Motor neuron (in vitro differentiated cells): ENCODE results near the gene SLC25A28. TPM values are rescaled to one million over a fixed set of nuclear protein-coding genes. Genes with fewer than 3 reads are reported as not detected.
"Not testable (repeated sequence)": the region's sequence is repeated elsewhere in the genome, so short reads cannot be mapped to it uniquely, and the experiment has no call there.

Source experiments
- ATAC-seq, 8 experiments: fragments of 200-7000 bp; cut with Tn5 transposase; replicated peaks in 6 of 8; 2 replicates each; pipeline ENCODE4 v1.8.0; 2021; ENCODE audit warnings: mild to moderate bottlenecking in 8 of 8, moderate library complexity in 8 of 8
- H3K27ac ChIP-seq, 2 donors: fragments of 250-450 bp; sonication (Bioruptor Pico); 2 replicates each; pipeline ENCODE4 v1.9.0; 2021; ENCODE audit warnings: antibody characterized with exemption in 2 of 2, mild to moderate bottlenecking in 2 of 2, moderate library complexity in 1 of 2
- H3K4me1 ChIP-seq, 2 donors: fragments of 250-450 bp; sonication (Bioruptor Pico); replicated peaks in 1 of 2; 2 replicates each; pipeline ENCODE4 v1.6.1; 2021; ENCODE audit warnings: antibody characterized with exemption in 2 of 2, mild to moderate bottlenecking in 2 of 2, moderate library complexity in 1 of 2
- H3K4me3 ChIP-seq, 5 donors: fragments of 250-450 bp; sonication (Bioruptor Pico); 2 replicates each; pipeline ENCODE4 v1.9.0; 2021; ENCODE audit warnings: antibody characterized with exemption in 5 of 5, mild to moderate bottlenecking in 5 of 5, moderate library complexity in 4 of 5
- WGBS, 10 experiments: fragments of 450-650 bp; shearing (Covaris generic); methylation state at CpG; one replicate each; pipeline ENCODE4 v1.0.0; 2022; 5-methylcytosine and 5-hydroxymethylcytosine counted together
- in situ Hi-C, 9 experiments: fragments of 400-800 bp; cut with MboI; loops; one replicate each; pipeline ENCODE4 v1.15.0; 2021; ENCODE audit warnings: low sequenced_read_pairs in 9 of 9, low pct_unique_long_range_greater_than_20kb in 2 of 9; ENCODE audit not compliant: unreplicated experiment in 9 of 9
- total RNA-seq, 8 experiments: library from RNA; unstranded; fragments of 300-600 nt; gene quantifications; 2 replicates each; pipeline versions ENCODE4 v1.2.3 to v1.2.4, GENCODE V29; 2022

Gene SLC25A28
- total RNA-seq, 8 experiments from 2014 or later, result 14.9 to 41.3 (median 33.7) TPM

DNA sequence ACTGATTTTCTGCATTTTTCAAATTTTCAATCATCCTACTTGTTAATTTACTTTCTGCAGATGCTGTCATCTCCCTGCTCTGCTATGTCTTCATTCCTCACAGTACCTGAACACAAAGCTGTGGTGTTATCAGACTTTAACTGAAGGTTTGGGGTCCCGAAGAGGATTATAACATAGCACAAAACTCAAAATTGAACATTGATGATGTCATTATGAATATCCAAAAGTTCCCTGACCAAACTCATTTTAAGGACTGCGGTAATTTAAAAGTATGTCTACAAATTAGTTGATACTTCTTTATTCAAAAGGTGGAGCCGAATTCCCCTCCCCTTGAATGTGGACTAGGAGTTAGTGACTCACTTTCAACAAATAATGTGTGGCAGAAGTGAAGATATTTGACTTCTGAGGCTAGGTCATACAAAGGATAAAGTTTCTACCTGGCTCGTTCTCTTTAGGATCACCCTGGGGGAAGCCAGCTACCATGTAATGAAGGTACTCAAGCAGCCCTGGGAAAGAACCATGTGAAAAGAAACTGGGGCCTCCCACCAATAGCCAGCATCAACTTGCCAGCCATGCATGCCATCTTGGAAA is 32.7 kb upstream of the SLC25A28 start:
- Histone ChIP-seq H3K4me3 (no peak overlapping the region), H3K4me1 (no peaks in the 10 kb centered on the region), H3K27ac (no peak overlapping the region)
- no peak for ATAC-seq
- in situ Hi-C loops, result no loop called here
- 52 to 100% (median 76%) methylated on average over 1 to 4 of the region's 4 CpGs for WGBS, 10 experiments

- H3K27ac ChIP-seq, result no peak overlapping the region
- H3K4me3 ChIP-seq, result no peak overlapping the region
- H3K4me1 ChIP-seq, result no peaks in the 10 kb centered on the region
- ATAC-seq, result no peak
- 0 to 22% (median 0%) methylated on average over 1 of the region's 1 CpG; no CpG with 5 or more reads in 3 of the 10 experiments for WGBS, 10 experiments
- in situ Hi-C loops, result no loop called here
These were observed 28.5 kb upstream of the SLC25A28 start for GRCh38 chr10:99648717-99649116.

DNA sequence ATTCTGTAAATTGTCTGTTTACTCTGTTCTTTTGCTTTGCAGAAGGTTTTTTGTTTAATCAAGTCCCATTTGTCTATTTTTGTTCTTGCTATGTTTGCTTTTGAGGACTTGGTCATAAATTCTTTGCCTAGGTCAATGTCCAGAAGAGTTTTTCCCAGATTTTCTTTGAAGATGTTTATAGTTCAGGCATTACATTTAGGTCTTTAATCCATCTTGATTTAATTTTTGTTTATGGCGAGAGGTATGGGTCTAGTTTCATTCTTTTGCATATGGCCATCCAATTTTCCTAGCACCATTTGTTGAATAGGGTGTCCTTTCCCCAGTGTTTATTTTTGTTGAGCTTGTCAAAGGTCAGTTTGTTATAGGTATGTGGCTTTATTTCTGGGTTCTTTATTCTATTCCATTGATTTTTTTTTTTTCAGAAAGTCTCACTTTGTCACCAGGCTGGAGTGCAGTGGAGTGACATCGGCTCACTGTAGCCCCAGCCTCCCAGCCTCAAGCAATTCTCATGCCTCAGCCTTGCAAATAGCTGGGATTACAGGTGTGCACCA is 27.4 kb upstream of the SLC25A28 start:
- H3K27ac ChIP-seq, result no peak overlapping the region
- in situ Hi-C loops, result no loop called here
- H3K4me3 ChIP-seq, result no peak overlapping the region
- H3K4me1 ChIP-seq, result no peaks in the 10 kb centered on the region
- ATAC-seq, result no peak
- 32 to 91% (median 63%) methylated on average over 1 to 2 of the region's 2 CpGs for WGBS, 10 experiments

DNA sequence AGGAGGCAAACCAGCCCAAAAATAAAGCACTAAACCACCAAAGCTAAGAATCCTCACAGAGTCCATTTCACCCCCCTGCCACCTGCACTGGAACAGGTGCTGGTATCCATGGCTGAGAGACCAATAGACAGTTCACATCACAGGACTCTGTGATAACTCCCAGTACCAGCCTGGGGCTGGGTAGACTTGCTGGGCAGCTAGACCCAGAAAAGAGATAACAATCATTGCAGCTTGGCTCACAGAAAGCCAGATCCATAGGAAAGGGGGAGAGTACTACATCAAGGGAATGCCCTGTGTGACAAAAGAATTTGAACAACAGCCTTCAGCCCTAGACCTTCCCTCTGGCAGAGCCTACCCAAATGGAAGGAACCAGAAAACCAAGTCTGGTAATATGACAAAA is 13.6 kb upstream of the SLC25A28 start:
- no peak overlapping the region for H3K4me3 ChIP-seq
- in situ Hi-C loops, result no loop called here
- H3K27ac ChIP-seq, result no peak overlapping the region
- no peaks in the 10 kb centered on the region for H3K4me1 ChIP-seq
- ATAC-seq, result no peak

DNA sequence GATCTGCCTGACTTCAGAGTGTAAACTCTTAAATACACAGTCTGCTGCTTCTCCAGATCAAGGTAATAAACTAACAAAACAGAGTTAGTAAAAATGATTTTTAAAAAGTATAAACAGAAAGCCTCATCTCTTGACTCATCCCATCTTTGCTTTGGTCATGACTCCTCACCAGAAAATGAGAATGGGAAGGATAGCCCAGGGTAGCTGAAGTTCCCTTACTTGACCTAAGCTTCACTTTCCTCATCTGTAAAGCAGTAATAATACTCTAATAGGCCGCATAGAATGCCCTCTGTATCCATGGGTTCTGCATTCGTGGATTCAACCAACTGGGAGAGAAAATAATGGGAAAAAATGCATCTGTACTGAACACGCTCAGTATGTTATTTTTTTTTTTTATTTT is 11.3 kb upstream of the SLC25A28 start:
- 40 to 100% (median 76%) methylated on average over 1 to 2 of the region's 3 CpGs; no CpG with 5 or more reads in 3 of the 10 experiments for WGBS, 10 experiments
- ATAC-seq, result no peak
- in situ Hi-C loops, result no loop called here

DNA sequence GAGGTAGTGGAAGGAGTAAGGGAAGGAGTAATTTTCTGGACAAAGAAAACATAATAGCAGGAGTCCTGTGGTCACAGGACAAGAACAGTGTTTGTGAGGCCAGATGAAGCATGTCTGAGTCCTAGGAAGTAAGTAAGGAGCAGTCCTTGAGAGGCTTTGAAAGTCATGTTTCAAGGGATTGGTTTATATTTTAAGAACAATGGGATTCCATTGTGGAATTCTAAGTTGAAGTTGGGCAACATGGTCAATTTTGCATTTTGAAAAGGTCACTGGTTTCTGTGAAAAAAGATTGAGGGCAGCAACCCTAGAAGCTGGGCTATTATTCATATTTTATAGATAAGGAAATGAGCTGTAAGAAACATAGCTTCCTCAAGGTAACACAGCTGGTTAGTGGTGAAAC is 10.8 kb upstream of the SLC25A28 start:
- no peak overlapping the region for H3K4me3 ChIP-seq
- ATAC-seq, result peak in 2 of 8 experiments; percentile 16 to 35
- no peak overlapping the region for H3K27ac ChIP-seq
- in situ Hi-C loops, result no loop called here
- no peaks in the 10 kb centered on the region for H3K4me1 ChIP-seq

More for the DNA sequence above, 11.3 kb upstream of the SLC25A28 start:
- Histone ChIP-seq H3K27ac (no peak overlapping the region), H3K4me1 (no peaks in the 10 kb centered on the region), H3K4me3 (no peak overlapping the region)

GRCh38 chr10:99630433-99630832 is 10.2 kb upstream of the SLC25A28 start:
- in situ Hi-C loops, result no loop called here
- ATAC-seq, result peak in 5 of 8 experiments; percentile 44 to 95 (median 83)
- WGBS, 10 experiments, result 0 to 80% (median 34%) methylated on average over 1 to 2 of the region's 2 CpGs; no CpG with 5 or more reads in 3 of the 10 experiments
- no peak overlapping the region for H3K27ac ChIP-seq
- no peak overlapping the region for H3K4me3 ChIP-seq
- no peaks in the 10 kb centered on the region for H3K4me1 ChIP-seq

- no peak for ATAC-seq
- Histone ChIP-seq H3K4me1 (no peaks in the 10 kb centered on the region), H3K27ac (no peak overlapping the region), H3K4me3 (no peak overlapping the region)
- 93 to 100% (median 100%) methylated on average over 1 to 2 of the region's 3 CpGs; no CpG with 5 or more reads in 7 of the 10 experiments for WGBS, 10 experiments
- in situ Hi-C loops, result no loop called here
These were observed 9.4 kb upstream of the SLC25A28 start for GRCh38 chr10:99629625-99629978.

DNA sequence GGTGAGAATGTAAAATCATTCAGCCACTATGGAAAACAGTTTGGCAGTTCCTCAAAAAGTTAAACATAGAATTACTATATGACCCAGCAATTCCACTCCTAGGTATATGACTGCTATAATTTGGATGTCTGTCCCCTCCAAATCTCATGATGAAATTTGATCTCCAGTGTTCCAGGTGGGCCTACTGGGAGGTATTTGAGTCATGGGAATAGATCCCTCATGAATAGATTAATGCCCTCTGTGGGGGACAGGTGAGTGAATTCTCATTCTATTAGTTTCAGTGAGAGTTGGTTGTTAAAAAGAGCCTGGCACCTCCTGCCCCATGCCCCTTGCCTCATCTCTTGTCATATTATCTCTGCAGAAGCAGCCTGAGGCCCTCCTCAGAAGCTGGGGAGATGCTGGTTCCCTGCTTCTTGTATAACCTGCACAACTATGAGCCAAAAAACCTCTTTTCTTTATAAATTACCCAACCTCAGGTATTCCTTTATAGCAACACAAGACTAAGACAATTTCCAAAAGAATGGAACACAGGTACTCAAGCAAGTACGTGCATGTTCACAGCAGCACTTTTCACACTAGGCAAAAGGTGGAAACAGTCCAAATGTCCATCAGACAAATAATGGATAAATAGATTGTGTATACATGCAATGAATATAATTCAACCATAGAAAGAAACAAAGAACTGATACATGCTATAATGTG is 8.8 kb upstream of the SLC25A28 start:
- in situ Hi-C loops, result no loop called here
- no peaks in the 10 kb centered on the region for H3K4me1 ChIP-seq
- WGBS, 10 experiments, result 50 to 100% (median 100%) methylated on average over 1 of the region's 1 CpG; no CpG with 5 or more reads in 1 of the 10 experiments
- H3K4me3 ChIP-seq, result no peak overlapping the region
- ATAC-seq, result no peak
- no peak overlapping the region for H3K27ac ChIP-seq

DNA sequence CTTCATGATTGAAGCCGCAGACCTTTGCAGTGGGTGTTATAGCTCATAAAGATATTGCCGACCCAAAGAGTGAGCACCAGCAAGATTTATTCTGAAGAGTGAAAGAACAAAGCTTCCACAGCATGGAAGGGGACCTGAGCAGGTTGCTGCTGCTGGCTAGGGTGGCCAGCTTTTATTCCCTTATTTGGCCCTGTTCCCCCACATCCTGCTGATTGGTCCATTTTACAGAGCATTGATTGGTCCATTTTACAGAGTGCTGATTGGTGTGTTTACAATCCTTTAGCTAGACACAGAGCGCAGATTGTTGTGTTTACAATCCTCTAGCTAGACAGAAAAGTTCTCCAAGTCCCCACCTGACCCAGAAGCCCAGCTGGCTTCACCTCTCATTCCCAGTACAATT is 4.9 kb upstream of the SLC25A28 start:
- H3K4me1 ChIP-seq, H3K4me3 ChIP-seq, H3K27ac ChIP-seq, in situ Hi-C loops, ATAC-seq: not testable (repeated sequence)
- WGBS, 10 experiments, result 0 to 78% (median 0%) methylated on average over 1 to 2 of the region's 3 CpGs; no CpG with 5 or more reads in 5 of the 10 experiments

DNA sequence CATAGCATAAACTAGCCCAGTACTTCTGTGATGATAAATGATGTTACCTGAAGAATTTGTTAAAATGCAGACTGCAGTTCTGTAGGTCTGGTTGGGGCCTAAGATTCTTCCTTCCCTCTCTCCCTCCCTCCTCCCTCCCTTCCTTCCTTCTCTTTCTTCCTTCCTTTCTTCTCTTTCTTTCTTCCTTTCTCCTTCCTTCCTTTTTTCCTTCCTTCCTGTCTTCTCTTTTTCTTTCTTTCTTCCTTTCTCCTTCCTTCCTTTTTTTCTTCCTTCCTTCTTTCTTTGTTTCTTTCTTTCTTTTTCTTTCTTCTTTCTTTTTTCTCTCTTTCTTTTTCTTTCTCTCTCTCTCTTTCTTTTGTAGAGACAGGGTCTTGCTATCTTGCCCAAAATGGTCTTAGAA is 3.7 kb upstream of the SLC25A28 start:
- H3K4me3 ChIP-seq, result no peak overlapping the region

DNA sequence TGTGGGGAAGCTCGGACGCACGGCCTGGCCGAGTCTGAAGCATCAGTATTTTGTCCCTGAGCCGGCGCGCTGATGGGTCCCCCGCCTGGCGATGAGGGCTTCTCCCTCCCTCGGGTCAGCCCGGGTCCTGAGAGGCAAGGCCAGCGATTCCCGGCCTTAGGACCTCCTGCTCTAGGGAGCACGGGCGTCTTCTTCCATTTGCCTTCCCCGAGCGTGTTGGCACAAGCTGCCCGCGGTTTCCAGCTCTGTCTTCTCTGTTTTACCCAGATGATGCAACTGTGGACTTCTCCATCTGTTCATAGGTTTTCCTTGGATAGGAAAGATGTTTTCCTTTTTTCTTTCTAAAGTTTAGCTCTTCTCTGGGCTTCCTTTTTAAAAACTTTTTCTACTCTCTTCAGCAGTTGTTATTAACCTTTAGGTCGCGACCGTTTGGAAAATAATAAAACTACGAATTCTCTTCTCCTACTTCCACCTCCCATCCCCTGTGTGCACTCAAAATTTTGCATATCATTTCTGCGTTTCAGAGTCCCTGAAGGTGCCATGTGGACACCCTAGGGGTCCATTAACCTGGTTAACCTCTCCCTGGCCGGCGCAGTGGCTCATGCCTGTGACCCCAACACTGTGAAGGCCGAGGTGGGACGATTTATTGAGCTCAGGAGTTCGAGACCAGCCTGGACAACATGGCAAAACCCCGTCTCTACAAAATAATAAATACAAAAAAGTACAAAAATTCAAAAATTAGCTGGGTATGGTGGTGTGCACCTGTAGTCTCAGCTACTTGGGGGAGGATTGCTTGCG is 1.4 kb upstream of the SLC25A28 start:
- WGBS, 10 experiments, result 0 to 31% (median 14%) methylated on average over 1 to 18 of the region's 31 CpGs
- ATAC-seq, result no peak
- H3K4me3 ChIP-seq, result peak overlapping the region; percentile 52 to 67 (median 59)
- peak overlapping the region; percentile 92 to 94 for H3K27ac ChIP-seq
- in situ Hi-C loops, result loop anchor here in 5 of 9 experiments (25.0 kb wide), 1 partner anchor 184 kb away; the partner anchor contains the start of gene GOT1 (in 5 of the 5)
- H3K4me1 ChIP-seq, result peaks cover 8 to 23% of the 10 kb centered on the region in 2 donors

More for the DNA sequence above, 3.7 kb upstream of the SLC25A28 start:
- no peak for ATAC-seq
- no peak overlapping the region for H3K27ac ChIP-seq
- H3K4me1 ChIP-seq, result peaks cover 8 to 11% of the 10 kb centered on the region in 2 donors
- in situ Hi-C loops, result loop anchor here in 5 of 9 experiments (25.0 kb wide), 1 partner anchor 187 kb away; the partner anchor contains the start of gene GOT1 (in 5 of the 5)
